WTC11 (cell line): ENCODE results near the gene IL21R. TPM values are rescaled to one million over a fixed set of nuclear protein-coding genes. Genes with fewer than 3 reads are reported as not detected.
A peak's percentile ranks its signal among the peaks of the same experiment; 100 is the strongest.

ENCODE experiments used
- ATAC-seq: fragments of 200-7000 bp; cut with Tn5 transposase; 2 replicates; pipeline ENCODE4 v1.10.0; 2021; ENCODE audit warnings: mild to moderate bottlenecking, moderate library complexity
- CTCF ChIA-PET: fragments of 300-600 bp; sonication (Branson Sonifier 250); formaldehyde crosslinking; loops from one replicate; lab custom pipeline; 2021; ENCODE audit warnings: antibody characterized with exemption; lab: Charles Lee
- POLR2A ChIA-PET: fragments of 350-600 bp; sonication (Branson Sonifier 250); formaldehyde crosslinking; loops from one replicate; lab custom pipeline; 2021; ENCODE audit warnings: antibody characterized with exemption; lab: Charles Lee
- DNase-seq: peaks from one replicate; pipeline ENCODE4 v3.0.0; 2021; ENCODE audit warnings: low spot score
- H3K27ac Mint-ChIP-seq: 2 replicates; pipeline ENCODE4 v1.8.0; 2021; ENCODE audit warnings: mixed read lengths
- H3K27me3 Mint-ChIP-seq: 2 replicates; pipeline ENCODE4 v1.8.0; 2021; ENCODE audit warnings: low read depth, mild to moderate bottlenecking, moderate library complexity, mixed read lengths
- H3K36me3 Mint-ChIP-seq: 2 replicates; pipeline ENCODE4 v1.8.0; 2021; ENCODE audit warnings: mixed read lengths
- H3K4me1 Mint-ChIP-seq: 2 replicates; pipeline ENCODE4 v1.8.0; 2022; ENCODE audit warnings: mixed read lengths
- H3K4me3 Mint-ChIP-seq: 2 replicates; pipeline ENCODE4 v1.8.0; 2021; ENCODE audit warnings: mild to moderate bottlenecking, moderate library complexity, mixed read lengths
- H3K9me3 Mint-ChIP-seq: 2 replicates; pipeline ENCODE4 v1.8.0; 2021; ENCODE audit warnings: mixed read lengths
- ARID4B ChIP-seq: sonication (generic); formaldehyde crosslinking; IDR thresholded peaks from 2 replicates; pipeline ENCODE4 v1.8.0; 2023; ENCODE audit warnings: missing genetic modification reagents, mild to moderate bottlenecking, borderline replicate concordance
- ETV6 ChIP-seq: sonication (generic); formaldehyde crosslinking; IDR thresholded peaks from 2 replicates; pipeline ENCODE4 v1.8.1; 2022; ENCODE audit warnings: mild to moderate bottlenecking, missing genetic modification reagents
- FOXJ3 ChIP-seq: sonication (generic); formaldehyde crosslinking; IDR thresholded peaks from 2 replicates; pipeline ENCODE4 v1.9.0; 2021; ENCODE audit warnings: missing genetic modification reagents, mild to moderate bottlenecking, borderline replicate concordance
- GRHL2 ChIP-seq: fragments of 250-450 bp; sonication (Bioruptor Pico); IDR thresholded peaks from 2 replicates; pipeline ENCODE4 v1.8.0; 2022; ENCODE audit warnings: mild to moderate bottlenecking, moderate library complexity; ENCODE audit not compliant: insufficient replicate concordance, severe bottlenecking
- KAT7 ChIP-seq: sonication (generic); formaldehyde crosslinking; IDR thresholded peaks from 2 replicates; pipeline ENCODE4 v1.8.1; 2023; ENCODE audit warnings: missing genetic modification reagents, mild to moderate bottlenecking, borderline replicate concordance
- MLX ChIP-seq: sonication (generic); formaldehyde crosslinking; IDR thresholded peaks from 2 replicates; pipeline ENCODE4 v1.8.1; 2023; ENCODE audit warnings: mild to moderate bottlenecking, missing genetic modification reagents, moderate library complexity
- NFE2L1 ChIP-seq: sonication (generic); formaldehyde crosslinking; IDR thresholded peaks from 2 replicates; pipeline ENCODE4 v1.8.1; 2023; ENCODE audit warnings: missing genetic modification reagents
- NR3C1 ChIP-seq: sonication (generic); formaldehyde crosslinking; conservative IDR thresholded peaks from 2 replicates; pipeline ENCODE4 v1.8.1; 2023; ENCODE audit warnings: low read depth, mild to moderate bottlenecking, missing genetic modification reagents
- SMAD3 ChIP-seq: sonication (generic); formaldehyde crosslinking; IDR thresholded peaks from 2 replicates; pipeline ENCODE4 v1.8.0; 2022; ENCODE audit warnings: missing genetic modification reagents, mild to moderate bottlenecking, borderline replicate concordance
- USF1 ChIP-seq: sonication (generic); formaldehyde crosslinking; IDR thresholded peaks from 2 replicates; pipeline ENCODE4 v1.8.0; 2022; ENCODE audit warnings: mild to moderate bottlenecking, missing genetic modification reagents
- ZNF219 ChIP-seq: sonication (generic); formaldehyde crosslinking; IDR thresholded peaks from 2 replicates; pipeline ENCODE4 v1.8.0; 2023; ENCODE audit warnings: missing genetic modification reagents, mild to moderate bottlenecking, borderline replicate concordance
- ZNF317 ChIP-seq: sonication (generic); formaldehyde crosslinking; IDR thresholded peaks from 2 replicates; pipeline ENCODE4 v1.8.1; 2023; ENCODE audit warnings: low read depth, mild to moderate bottlenecking, moderate library complexity, missing genetic modification reagents, borderline replicate concordance
- ZNF512 ChIP-seq: sonication (generic); formaldehyde crosslinking; IDR thresholded peaks from 2 replicates; pipeline ENCODE4 v1.8.1; 2022; ENCODE audit warnings: missing genetic modification reagents, borderline replicate concordance
- total RNA-seq: library from RNA; stranded (reverse); gene quantifications from 3 replicates; pipeline ENCODE4 v1.2.3, GENCODE V29; 2021
- TF ChIP-seq, protein P1 (sequence below): fragments of 250-450 bp; sonication (Bioruptor Pico); IDR thresholded peaks from 2 replicates; pipeline ENCODE4 v1.9.0; 2021; ENCODE audit warnings: mild to moderate bottlenecking
- TF ChIP-seq, protein P2 (sequence below): sonication (generic); formaldehyde crosslinking; IDR thresholded peaks from 2 replicates; pipeline ENCODE4 v1.8.1; 2023; ENCODE audit warnings: mild to moderate bottlenecking, missing genetic modification reagents
- TF ChIP-seq, protein P3 (sequence below): fragments of 250-450 bp; sonication (Bioruptor Pico); IDR thresholded peaks from 2 replicates; pipeline ENCODE4 v2.1.2; 2022; ENCODE audit warnings: mild to moderate bottlenecking, moderate library complexity
- TF ChIP-seq, protein P4 (sequence below): sonication (generic); formaldehyde crosslinking; IDR thresholded peaks from 2 replicates; pipeline ENCODE4 v1.8.0; 2022; ENCODE audit warnings: mild to moderate bottlenecking, missing genetic modification reagents

The IL21R gene
- total RNA-seq, 1 experiment from 2014 or later, result 0.70 TPM

DNA sequence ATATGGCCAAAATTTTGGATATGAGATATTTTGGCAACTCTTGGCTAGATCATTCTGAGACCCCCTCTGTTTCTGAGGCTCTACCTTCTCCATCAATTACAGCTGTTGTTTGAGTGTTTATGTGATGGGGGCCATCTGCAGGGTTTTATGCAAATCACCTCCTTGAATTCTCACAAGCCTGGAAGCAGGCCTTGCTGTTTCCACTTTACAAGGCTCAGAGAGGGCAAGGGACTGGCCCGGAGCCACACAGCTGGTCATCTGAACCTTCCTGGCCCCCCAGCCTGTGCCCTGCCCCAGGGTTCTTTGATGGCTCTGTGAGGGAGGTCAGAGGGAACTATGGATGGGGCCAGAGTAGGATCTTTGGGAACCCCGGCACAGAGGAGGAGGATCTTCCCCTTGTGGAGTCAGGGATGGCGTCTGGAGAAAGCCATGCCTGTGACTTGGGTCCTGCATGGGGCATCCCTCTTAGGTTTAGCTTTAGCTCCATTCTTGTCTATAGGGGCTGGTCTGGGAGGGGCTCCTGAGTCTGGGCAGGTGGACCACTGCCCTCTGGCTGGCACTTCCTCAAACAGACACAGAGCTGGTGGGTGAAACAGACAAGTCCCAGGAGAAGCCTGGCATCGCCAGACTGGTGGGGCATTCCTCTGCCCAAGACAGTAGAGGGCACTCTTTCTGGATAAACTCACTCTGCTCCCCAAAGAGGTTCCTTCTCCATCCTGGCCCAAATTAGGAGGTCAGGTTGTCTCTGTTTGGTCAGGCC, 26.2 kb downstream of the IL21R start:
- H3K4me1 Mint-ChIP-seq, result no peaks in the 10 kb centered on the region
- ATAC-seq (peak; percentile 60), DNase-seq (no peak)
- POLR2A ChIA-PET, result no interaction called here
- peaks cover 15% of the 10 kb centered on the region for H3K9me3 Mint-ChIP-seq
- 0 out of 2 replicates have a peak, but pooled peaks cover 2% of the 10 kb centered on the region for H3K36me3 Mint-ChIP-seq
- TF ChIP-seq NFE2L1 (CRISPR knock-in tag), result no peak
- TF ChIP-seq, protein P1, sequence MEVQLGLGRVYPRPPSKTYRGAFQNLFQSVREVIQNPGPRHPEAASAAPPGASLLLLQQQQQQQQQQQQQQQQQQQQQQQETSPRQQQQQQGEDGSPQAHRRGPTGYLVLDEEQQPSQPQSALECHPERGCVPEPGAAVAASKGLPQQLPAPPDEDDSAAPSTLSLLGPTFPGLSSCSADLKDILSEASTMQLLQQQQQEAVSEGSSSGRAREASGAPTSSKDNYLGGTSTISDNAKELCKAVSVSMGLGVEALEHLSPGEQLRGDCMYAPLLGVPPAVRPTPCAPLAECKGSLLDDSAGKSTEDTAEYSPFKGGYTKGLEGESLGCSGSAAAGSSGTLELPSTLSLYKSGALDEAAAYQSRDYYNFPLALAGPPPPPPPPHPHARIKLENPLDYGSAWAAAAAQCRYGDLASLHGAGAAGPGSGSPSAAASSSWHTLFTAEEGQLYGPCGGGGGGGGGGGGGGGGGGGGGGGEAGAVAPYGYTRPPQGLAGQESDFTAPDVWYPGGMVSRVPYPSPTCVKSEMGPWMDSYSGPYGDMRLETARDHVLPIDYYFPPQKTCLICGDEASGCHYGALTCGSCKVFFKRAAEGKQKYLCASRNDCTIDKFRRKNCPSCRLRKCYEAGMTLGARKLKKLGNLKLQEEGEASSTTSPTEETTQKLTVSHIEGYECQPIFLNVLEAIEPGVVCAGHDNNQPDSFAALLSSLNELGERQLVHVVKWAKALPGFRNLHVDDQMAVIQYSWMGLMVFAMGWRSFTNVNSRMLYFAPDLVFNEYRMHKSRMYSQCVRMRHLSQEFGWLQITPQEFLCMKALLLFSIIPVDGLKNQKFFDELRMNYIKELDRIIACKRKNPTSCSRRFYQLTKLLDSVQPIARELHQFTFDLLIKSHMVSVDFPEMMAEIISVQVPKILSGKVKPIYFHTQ (CRISPR knock-in tag), result no peak
- no peak for TF ChIP-seq KAT7
- no peak for TF ChIP-seq ARID4B
- no peak for TF ChIP-seq GRHL2
- TF ChIP-seq, protein P2, sequence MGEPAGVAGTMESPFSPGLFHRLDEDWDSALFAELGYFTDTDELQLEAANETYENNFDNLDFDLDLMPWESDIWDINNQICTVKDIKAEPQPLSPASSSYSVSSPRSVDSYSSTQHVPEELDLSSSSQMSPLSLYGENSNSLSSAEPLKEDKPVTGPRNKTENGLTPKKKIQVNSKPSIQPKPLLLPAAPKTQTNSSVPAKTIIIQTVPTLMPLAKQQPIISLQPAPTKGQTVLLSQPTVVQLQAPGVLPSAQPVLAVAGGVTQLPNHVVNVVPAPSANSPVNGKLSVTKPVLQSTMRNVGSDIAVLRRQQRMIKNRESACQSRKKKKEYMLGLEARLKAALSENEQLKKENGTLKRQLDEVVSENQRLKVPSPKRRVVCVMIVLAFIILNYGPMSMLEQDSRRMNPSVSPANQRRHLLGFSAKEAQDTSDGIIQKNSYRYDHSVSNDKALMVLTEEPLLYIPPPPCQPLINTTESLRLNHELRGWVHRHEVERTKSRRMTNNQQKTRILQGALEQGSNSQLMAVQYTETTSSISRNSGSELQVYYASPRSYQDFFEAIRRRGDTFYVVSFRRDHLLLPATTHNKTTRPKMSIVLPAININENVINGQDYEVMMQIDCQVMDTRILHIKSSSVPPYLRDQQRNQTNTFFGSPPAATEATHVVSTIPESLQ (CRISPR knock-in tag), result no peak
- TF ChIP-seq USF1, result no peak
- TF ChIP-seq, protein P3, sequence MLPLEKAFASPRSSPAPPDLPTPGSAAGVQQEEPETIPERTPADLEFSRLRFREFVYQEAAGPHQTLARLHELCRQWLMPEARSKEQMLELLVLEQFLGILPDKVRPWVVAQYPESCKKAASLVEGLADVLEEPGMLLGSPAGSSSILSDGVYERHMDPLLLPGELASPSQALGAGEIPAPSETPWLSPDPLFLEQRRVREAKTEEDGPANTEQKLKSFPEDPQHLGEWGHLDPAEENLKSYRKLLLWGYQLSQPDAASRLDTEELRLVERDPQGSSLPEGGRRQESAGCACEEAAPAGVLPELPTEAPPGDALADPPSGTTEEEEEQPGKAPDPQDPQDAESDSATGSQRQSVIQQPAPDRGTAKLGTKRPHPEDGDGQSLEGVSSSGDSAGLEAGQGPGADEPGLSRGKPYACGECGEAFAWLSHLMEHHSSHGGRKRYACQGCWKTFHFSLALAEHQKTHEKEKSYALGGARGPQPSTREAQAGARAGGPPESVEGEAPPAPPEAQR (CRISPR knock-in tag), result no peak
- TF ChIP-seq ZNF219, result no peak
- TF ChIP-seq FOXJ3 (CRISPR knock-in tag), result no peak
- no peak for TF ChIP-seq ZNF317 (CRISPR knock-in tag)
- TF ChIP-seq MLX, result no peak
- no peak for TF ChIP-seq ZNF512 (CRISPR knock-in tag)
- TF ChIP-seq SMAD3, result no peak
- TF ChIP-seq, protein P4, sequence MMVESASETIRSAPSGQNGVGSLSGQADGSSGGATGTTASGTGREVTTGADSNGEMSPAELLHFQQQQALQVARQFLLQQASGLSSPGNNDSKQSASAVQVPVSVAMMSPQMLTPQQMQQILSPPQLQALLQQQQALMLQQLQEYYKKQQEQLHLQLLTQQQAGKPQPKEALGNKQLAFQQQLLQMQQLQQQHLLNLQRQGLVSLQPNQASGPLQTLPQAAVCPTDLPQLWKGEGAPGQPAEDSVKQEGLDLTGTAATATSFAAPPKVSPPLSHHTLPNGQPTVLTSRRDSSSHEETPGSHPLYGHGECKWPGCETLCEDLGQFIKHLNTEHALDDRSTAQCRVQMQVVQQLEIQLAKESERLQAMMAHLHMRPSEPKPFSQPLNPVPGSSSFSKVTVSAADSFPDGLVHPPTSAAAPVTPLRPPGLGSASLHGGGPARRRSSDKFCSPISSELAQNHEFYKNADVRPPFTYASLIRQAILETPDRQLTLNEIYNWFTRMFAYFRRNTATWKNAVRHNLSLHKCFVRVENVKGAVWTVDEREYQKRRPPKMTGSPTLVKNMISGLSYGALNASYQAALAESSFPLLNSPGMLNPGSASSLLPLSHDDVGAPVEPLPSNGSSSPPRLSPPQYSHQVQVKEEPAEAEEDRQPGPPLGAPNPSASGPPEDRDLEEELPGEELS, result no peak
- no peak for TF ChIP-seq ETV6 (CRISPR knock-in tag)
- TF ChIP-seq NR3C1 (CRISPR knock-in tag), result no peak
- peaks cover 3% of the 10 kb centered on the region; the same call in 1 of the 2 replicates for H3K27me3 Mint-ChIP-seq
- no peak overlapping the region for H3K4me3 Mint-ChIP-seq
- CTCF ChIA-PET, result interaction anchor here (0.5 to 2.0 kb wide), 10 partner anchors 9 to 318 kb away, joined by 3 to 10 read pairs (median 3); partner anchors contain the start of genes GTF3C1 and KATNIP
- H3K27ac Mint-ChIP-seq, result no peak overlapping the region
